OCI-LY1 (cell line): Measurements from ENCODE around the gene GRIA1.

Source experiments
- EZH2 ChIP-seq: fragments of 200-600 bp; sonication (generic), shearing (Covaris generic); IDR thresholded peaks from 2 replicates; pipeline ENCODE4 v1.8.0; 2017; ENCODE audit warnings: borderline replicate concordance, mixed run types, mild to moderate bottlenecking, antibody characterized with exemption, low read length, moderate library complexity, mixed read lengths
- TF ChIP-seq, protein P1 (sequence below): fragments of 200-600 bp; sonication (generic), shearing (Covaris generic); IDR thresholded peaks from 2 replicates; pipeline ENCODE4 v1.5.1; 2017; ENCODE audit warnings: mild to moderate bottlenecking, antibody characterized with exemption, low read length, moderate library complexity, mixed read lengths

DNA sequence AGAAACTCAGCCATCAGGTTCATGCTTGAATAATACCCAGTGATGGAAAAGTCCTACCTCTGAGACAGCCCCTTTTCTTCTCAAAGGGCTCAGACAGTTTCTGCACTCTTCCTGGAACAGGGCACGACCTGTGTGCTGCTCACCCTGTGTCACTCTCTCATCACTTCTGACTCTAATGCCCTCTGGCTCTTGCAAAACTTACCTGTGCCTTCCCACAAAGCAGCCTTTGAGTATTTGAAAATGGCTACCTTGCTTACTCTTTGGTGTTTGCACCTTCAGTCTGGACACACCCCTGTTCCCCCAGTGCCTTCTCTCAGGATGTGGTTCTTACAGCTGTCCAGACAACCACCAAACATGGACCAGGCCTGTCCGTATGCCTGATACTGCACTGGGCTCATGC lies 171.4 kb downstream of the GRIA1 start:
- TF ChIP-seq, protein P1, sequence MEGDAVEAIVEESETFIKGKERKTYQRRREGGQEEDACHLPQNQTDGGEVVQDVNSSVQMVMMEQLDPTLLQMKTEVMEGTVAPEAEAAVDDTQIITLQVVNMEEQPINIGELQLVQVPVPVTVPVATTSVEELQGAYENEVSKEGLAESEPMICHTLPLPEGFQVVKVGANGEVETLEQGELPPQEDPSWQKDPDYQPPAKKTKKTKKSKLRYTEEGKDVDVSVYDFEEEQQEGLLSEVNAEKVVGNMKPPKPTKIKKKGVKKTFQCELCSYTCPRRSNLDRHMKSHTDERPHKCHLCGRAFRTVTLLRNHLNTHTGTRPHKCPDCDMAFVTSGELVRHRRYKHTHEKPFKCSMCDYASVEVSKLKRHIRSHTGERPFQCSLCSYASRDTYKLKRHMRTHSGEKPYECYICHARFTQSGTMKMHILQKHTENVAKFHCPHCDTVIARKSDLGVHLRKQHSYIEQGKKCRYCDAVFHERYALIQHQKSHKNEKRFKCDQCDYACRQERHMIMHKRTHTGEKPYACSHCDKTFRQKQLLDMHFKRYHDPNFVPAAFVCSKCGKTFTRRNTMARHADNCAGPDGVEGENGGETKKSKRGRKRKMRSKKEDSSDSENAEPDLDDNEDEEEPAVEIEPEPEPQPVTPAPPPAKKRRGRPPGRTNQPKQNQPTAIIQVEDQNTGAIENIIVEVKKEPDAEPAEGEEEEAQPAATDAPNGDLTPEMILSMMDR = no peak
- no peak for TF ChIP-seq EZH2
